Femur (tissue), 1 donor: ENCODE data around the gene THSD7B.
"Not testable (repeated sequence)": the region's sequence is repeated elsewhere in the genome, so short reads cannot be mapped to it uniquely, and the experiment has no call there.

Source experiments
- DNase-seq: peaks from one replicate; pipeline ENCODE4 v3.0.0-alpha.2; 2017

THSD7B gene

DNA sequence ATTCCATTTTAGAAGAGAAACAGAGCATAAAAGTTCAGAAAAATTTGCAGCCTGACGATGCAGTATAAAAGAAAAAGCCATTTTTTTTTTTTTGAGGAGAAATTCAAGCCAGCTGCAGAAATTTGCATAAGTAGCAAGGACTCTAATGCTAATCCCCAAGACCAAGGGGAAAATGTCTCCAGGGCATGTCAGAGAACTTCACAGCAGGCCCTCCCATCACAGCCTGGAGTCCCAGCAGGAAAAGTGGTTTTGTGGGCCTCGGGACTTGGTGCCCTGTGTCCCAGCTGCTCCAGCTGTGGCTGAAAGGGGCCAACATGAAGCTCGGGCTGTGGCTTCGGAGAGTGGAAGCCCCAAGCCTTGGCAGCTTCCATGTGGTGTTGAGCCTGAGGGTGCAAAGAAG, 873.6 kb downstream of the THSD7B start:
- no peak for DNase-seq

DNA sequence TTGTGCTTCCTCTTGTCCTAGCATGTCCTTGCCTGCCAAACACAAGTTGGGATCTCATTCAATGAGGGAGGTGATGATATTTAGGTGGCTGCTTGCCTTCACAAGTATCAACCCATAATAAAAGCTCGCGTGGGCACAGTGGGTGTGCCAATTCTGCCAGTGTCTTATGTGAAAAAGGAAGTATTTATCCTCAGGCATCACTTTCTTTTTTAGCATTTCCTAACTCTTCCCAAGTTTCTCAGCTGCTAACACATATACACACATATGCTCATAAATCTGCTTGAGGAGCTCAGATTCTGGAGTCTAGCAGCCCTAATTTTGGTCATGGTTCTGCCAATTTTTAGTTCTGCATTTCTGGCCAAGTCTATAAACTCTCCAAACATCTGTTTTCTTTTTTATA, 879.4 kb downstream of the THSD7B start:
- DNase-seq: peak; percentile 23

DNA sequence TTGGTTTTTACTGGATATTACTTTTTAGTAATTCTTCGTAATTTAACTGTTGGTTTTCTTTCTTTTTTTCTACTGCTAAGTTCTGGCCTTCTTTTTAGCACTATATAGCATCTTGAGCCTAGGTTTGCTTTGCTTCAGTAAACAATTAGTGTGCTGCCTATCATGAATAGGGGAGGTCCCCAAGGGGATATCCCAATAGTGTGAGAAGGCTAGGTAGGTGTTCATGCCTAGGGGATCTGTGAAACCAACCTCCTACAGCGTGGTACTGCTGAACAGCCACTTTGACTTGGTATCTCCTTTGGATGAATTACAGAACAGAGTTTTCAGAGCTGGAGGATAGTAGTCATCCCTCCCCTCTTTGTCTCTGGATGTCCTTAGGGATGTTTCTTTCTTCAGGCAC, 888.7 kb downstream of the THSD7B start:
- no peak for DNase-seq

DNA sequence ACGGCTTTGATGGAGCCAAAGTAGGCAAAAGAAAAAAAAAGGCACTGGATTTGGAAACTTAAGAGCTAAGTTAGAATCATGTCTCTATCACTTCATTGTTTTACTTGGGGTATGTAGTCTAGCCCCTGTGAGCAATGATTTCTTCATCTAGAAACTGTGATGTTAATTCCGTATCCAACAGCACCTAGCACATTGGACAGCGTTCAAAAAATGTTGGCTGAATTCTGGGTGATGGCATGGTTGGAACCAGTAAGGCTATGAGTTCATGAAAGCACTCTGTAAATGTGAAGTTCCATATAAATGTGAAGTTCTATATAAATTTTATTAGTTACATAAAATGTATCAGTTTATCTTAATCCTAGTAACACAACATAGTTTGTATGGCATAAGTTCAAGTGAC, 890.5 kb downstream of the THSD7B start:
- DNase-seq: no peak

DNA sequence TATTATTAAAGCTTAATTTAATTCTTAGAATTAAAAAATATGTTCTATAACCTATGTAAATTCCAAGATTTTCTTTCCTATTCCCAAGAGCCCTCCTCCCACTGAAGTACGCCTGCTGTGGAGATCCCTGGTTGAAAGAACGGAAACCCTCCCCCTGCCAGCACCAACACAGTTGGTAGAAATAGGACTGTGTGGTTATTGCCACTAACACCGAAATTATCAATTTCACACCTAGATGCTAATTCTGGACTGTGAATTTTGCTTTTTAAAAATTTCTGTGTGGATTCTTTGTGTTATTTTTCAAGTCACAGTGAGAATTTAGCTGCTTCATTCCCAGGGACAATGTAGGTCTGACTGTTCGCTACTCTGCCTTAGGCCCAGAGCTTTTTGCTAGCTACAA, 893.1 kb downstream of the THSD7B start:
- no peak for DNase-seq

DNA sequence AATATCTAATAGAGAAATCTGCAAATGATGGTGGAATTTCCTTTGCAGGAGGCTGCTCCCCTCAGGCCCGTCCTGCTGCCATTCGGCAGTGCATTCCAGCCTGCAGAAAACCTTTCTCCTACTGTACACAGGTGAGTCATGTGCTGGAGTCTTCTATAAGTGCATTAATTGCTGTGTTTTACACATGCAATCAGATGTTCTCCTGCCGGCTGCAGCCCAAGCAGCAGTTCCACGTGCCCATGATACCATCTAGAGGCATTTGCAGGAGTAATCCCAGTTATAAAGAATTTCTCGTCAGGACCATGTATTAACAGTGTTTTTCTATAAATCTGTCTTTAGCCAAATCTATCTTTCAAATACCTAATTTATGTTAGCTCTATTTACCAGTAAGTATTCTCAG, 894.3 kb downstream of the THSD7B start:
- DNase-seq: no peak

DNA sequence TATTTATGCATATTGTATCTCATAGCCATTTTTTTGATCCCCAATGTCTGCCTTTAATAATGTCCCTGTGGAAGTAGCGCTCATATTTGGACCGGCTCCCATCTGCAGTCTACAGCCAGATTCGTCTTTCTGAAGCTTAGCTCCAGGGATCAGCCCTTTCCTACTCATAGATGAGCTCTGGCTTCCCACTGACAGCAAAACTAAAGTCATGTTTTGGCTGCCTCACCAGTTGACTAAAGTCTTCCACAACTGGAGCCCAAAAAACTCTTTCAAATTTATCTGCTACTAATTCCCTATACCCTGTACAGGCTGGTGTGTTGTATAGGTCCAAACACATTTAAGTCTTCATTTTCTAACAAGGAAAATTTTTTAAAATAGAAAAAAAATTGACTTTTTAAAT, 904.8 kb downstream of the THSD7B start:
- peak; percentile 39 for DNase-seq

DNA sequence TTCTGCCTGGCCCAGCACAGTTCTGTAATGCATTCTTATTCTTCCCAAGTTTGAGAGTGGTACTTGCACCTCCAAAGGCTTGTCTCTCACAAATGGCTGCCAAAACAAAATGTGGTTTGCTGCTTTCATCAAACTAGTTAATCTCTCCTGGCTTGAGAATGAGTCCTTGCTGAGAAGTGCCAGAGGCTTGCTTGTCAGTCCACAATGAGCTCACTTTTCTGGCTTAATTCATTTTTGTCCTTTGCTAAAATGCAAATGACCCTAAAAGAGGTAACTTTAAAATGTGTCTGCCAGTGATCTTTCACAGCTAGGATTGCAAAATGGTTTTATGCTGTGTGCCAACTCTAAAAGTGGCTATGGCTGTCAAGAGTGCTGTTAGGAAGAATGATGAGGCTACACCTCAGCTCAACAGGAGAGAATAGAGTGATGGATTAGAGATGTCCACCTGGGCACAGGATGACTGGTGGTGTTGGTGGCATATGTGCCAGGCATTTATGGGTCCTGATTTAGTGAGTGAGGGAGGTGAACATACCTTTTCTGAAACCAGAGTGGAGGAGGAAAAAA, 907.7 kb downstream of the THSD7B start:
- DNase-seq: no peak

DNA sequence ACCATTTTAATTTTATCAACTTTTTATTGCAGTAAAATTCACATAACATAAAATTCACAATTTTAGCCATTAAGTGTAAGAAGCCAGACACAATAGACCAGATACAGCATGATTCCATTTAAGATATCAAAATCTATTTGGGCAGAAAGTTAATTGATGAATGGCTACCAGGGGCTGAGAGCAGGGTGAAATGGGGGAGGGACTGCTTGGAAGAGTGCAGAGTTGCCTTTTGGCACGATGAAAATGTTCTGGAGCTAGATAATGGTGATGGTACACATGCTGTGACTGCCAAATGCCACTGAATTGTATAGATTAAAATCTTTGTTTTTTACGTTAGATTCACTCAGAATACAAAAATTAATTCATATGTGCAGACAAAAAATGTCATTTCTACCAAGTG, 909.6 kb downstream of the THSD7B start:
- no peak for DNase-seq

DNA sequence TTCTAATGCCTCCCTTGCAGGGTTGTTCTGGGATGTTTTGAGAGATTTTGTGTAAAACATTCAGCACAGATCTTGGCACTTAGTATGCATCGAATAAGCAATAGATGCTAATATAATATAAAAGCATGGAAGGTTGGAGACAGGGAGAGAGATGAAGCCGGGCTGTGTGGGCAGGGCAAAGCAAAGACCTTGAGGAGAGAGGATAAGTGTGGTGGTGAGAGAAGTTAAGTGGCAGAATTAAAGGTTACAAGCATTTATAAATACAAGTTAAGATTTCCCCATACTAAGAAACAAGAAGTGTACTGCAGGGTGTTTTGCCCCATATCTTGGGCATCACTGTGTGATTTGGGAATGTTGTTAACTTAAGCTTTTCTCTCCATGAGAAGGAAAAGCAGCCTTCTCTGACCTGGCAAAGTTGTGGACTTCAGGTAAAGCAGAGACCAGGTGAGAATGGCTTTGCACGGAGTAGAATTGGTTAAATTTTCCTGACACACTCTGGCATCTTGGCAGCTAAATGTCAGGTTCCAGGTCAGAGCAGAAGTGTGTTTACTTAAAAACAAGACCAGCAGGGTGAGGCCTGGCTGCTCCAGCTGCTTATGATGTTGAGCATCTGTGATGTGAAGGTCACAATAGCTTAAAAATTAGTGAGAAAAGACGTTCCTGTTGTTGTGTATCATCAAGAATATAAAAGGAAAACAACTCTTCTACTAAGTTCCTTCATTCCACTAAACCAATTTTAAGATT, 910.4 kb downstream of the THSD7B start:
- DNase-seq: no peak

DNA sequence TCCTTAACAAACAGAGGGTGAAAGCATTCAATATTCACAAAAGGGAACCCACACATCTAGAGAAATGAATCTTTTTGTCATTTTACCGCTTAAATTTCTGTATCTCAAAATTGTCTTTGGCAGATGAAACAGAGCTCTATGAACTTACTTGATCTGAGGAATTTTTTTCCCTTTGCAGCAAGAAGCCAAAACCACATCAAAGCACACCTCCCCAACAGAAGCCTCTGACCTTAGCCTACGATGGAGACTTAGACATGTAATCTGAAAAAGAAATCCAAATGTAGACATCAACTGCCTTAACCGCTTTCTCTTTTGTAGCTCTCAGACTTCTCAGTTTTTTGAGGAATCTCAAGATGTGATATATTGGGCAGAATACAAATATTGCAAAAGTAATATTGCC, 911.0 kb downstream of the THSD7B start:
- DNase-seq: no peak

DNA sequence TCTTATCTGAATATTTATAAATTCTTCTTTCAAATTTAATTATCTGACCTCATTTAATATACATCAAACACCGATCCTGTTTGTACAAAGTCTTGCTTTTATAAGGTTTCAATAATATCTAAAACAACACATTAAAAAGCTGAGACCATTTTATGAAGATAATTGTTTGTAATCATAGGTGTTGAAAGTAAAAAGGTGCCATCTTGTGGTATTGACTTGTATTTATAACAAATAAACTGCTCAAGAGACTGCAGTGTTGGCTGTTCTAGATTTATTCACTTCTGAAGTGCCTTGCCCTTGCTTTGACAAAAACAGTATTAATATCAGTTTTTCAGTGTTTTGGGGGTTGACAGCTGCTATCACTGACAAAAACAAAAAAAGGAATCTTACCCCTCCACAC, 912.1 kb downstream of the THSD7B start:
- no peak for DNase-seq

DNA sequence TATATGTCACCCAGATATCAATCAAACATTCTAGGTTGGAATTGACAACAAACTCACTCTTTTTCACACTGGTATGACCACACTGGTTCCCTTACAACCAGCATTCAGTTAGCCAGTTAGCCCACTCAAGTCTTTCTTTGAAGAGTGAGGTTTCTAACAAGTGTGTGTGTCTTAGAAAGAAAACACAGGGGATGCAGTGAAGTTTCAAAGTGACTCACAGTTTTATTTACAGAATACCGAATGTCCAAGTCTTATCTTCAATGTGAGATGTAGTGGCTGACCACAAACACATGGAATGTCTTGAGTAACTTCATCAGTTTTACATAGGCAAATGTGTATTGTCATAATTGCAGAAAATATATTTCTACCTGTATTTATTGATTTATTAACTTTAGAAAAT, 924.2 kb downstream of the THSD7B start:
- DNase-seq: no peak

DNA sequence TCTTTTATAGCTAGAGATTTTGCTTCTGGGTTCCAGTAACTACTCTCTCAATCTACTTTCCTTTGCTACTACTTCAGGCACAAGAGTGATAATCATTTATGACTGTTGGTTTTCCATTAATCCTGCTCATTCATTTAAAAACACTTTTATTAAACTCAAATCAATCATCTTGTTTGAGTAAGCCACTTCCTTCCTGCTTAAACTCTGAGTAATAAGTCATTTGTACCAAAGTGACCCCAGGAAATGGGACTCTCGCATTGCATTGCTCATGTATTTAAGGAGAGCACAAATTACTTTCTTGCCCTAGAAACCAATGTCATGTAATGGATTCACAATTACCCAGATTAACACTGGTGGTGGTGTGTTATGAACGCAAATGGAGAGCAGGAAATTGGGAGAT, 928.2 kb downstream of the THSD7B start:
- DNase-seq: no peak

DNA sequence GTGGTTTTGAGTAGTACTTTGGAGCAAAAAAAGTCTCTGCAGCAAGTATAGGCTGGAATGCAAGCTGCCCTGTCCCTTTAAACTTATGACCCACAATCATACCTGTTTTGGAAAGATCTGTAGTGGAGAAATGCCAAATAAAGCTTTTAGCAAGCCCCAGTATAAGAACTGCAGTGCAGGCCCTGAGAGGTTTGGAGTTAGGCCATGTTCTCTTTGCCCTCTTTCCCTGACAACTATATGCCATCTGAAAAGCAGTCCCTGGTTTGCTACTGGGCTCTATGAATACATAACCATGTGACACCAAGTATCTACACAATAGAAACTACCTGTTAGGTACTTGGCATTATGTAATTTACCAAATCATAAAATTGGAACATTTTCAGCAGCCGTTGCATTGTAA, 931.6 kb downstream of the THSD7B start:
- DNase-seq: no peak

DNA sequence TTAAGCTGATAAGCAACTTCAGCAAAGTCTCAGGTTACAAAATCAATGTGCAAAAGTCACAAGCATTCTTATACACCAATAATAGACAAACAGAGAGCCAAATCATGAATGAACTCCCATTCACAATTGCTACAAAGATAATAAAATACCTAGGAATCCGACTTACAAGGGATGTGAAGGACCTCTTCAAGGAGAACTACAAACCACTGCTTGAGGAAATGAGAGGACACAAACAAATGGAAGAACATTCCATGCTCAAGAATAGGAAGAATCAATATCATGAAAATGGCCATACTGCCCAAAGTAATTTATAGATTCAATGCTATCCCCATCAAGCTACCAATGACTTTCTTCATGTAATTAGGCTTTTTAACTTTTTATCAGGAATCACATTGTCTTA, 934.9 kb downstream of the THSD7B start:
- DNase-seq: not testable (repeated sequence)

DNA sequence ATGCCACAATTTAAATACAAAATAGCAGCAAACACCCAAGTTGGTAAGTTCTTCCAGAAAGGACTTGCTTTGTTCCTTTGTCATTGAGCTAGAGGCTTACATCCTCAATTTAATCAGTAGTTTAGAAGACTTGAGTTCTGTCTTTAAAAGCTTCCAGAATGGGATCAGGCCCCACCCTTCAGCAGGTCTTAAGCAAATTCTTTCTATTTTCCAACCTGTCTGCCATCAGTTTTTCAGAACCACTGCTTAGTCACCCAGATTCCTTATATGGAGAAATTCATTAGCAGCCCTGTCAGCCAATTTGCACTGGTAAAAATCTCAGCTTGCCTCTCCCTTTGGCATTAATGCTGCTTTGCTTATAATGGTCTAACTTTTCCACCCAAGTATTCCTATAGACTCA, 935.3 kb downstream of the THSD7B start:
- no peak for DNase-seq

DNA sequence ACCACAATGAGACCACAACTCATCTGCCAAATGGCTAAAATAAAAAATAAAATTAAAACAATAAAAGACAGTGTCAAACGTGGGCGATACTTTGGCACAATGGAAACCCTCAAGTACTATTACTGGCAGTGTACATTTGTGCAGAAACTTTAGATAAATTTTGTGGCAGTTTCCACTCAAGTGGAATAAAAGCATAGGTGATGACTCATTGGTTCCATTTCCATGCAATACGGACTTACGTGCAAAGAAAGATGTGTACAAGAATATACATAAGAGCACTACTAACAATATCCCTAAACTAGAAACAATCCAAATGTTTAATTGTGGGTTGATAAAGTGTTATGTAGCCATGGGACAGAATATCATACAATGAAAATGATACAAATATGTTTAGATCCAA, 940.0 kb downstream of the THSD7B start:
- DNase-seq: no peak

DNA sequence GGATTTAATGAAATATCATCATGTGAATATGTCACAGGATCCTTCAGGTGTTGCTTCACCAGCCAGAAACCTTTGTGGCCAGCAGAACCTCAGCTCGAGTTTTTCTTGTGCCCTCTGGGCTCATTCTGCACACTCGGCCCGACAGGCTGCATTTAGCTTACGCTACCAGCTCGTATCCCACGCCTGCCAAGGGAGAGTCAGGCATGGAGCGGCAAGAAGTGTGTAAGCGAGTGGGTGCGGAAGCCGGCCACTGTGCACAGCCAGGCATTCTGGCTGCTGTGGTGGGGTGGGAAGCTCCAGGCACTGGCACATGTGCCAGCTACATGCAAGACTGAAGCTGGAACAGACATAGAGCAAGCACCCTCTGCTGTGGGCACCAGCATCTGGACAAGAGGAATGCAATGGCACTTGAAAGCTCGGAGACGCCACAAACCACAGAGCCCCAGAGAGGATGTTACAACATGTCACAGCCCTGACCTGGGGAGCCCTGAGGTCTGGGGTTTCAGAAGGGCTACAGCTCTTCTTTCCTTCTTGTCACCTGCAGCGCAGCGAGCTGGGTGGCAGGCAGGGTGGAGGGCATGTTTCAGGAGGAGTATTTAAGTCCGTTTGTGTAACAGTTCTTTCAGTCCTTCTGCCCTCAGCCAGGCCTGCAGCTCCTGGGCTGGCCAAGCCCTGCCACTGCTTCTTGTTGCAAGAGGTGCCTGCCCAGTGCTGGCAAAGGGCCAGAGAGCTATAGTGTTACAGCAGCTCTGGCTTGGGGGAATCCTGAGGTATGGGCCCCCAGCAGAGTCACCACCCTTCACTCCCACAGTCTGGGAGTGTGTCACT, 941.7 kb downstream of the THSD7B start:
- DNase-seq: no peak

DNA sequence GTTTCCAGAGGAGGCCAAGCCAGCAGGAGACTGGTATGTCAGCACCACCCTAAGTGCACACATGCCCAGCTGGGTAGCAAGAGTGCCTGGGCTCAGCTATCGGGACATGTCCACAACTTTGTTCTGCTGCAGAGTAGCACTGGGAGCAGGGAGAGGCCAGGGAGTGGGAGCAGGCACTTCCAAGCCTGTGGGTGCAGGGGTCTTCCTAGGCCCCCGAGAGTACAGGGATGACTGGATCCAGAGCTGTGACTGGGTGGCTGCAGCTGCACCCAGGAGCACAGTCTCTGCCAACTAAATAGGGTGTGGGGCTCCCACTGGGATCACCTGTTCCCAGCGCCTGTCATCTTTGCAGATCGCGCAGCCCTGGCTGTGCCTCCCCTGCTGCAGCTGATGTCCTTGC, 943.0 kb downstream of the THSD7B start:
- no peak for DNase-seq

DNA sequence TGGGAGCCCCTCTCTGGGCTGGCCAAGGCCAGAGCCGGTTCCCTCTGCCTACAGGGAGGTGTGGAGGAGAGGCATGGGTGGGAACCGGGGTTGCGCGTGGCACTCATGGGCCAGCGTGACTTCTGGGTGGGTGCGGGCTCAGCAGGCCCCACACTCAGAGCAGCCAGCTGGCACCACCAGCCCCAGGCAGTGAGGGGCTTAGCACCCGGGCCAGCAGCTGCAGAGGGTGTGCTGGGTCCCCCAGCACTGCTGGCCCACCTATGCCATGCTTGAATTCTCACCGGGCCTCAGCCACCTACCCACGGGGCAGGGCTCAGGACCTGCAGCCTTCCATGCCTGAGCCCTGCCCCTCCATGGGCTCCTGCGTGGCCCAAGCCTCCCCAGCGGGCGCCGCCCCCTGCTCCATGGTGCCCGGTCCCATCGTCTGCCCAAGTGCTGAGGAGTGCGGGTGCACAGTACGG, 950.4 kb downstream of the THSD7B start:
- no peak for DNase-seq

DNA sequence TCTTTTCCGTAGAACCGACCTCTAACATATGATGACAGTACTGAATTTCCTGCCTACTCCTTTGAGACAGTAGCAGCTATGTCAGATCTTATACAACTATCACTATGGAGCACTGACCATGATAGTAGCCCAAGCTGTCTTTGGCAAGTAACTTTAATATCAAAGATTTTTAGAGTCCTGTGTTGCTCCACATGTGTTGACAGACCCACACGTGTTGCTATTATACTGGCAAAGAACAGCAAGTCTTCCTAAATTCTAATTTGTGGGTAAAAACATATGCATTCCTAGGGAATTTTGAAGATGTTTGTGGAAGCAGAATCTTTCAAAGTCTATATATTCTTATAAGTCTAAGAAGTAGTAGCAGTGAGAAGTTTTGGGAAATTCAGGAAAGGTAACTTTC, 953.4 kb downstream of the THSD7B start:
- no peak for DNase-seq

DNA sequence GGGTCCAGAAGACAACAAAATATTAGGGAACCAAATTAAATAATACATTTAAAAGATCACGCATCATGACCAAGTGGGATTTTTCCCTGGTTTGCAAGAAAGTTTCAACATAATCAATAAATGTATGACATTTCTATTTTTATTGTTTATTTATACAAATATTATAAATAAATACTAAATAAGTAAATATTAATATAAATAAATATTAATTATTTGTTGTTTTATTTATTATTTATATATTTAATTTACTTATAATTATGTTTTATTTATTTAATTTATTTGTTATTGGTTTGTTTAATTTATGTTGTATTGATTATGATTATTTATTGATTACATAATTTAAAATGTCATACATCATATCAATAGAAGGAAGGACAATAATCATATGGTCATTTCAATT, 956.4 kb downstream of the THSD7B start:
- no peak for DNase-seq

DNA sequence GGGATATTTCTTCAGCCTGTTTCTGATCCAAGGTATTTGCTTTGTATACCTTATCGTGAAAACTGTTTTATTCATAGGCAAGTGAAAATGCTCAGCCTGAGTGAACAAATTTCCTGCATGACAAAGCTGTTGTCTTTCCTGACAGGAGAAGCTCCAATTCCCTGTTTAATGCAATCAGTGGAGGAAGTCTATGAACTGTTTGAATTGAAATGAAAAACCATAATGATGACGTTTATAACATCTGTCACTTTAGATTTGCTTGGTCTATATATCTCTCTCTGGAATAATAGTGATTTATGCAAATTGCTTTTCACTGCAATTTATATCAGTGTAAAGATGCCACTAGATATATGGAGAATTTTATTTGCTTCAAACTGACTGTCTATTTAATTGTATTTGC, 959.6 kb downstream of the THSD7B start:
- no peak for DNase-seq
